CD8-positive, alpha-beta memory T cell (primary cell): ENCODE results near the gene ENDOG. TPM values are rescaled to one million over a fixed set of nuclear protein-coding genes. Genes with fewer than 3 reads are reported as not detected.
A peak's percentile ranks its signal among the peaks of the same experiment; 100 is the strongest.
"Not testable (repeated sequence)": the region's sequence is repeated elsewhere in the genome, so short reads cannot be mapped to it uniquely, and the experiment has no call there.

ENCODE experiments used
- CTCF ChIA-PET: fragments of 350-600 bp; sonication (Branson Sonifier 250); formaldehyde crosslinking; loops from one replicate; lab custom pipeline; 2021; ENCODE audit warnings: antibody characterized with exemption; lab: Charles Lee
- POLR2A ChIA-PET: fragments of 350-600 bp; sonication (Branson Sonifier 250); formaldehyde crosslinking; loops from one replicate; lab custom pipeline; 2021; ENCODE audit warnings: antibody characterized with exemption; lab: Charles Lee
- DNase-seq, 5 donors: peaks; one replicate each; pipeline versions ENCODE4 v3.0.0 to v3.0.0-alpha.2; 2020 to 2022; ENCODE audit warnings: mixed read lengths in 1 of 5
- H3K27ac ChIP-seq: one replicate; pipeline ENCODE4 v1.7.0; 2013; ENCODE audit warnings: low read depth, mild to moderate bottlenecking, low read length, moderate library complexity
- H3K27me3 ChIP-seq: 2 replicates; pipeline ENCODE4 v1.7.0; 2013; ENCODE audit warnings: low read length, mild to moderate bottlenecking; ENCODE audit not compliant: insufficient read depth, poor library complexity, severe bottlenecking
- H3K36me3 ChIP-seq: 2 replicates; pipeline ENCODE4 v1.7.0; 2013; ENCODE audit warnings: mild to moderate bottlenecking, low read length, moderate library complexity; ENCODE audit not compliant: insufficient read depth
- H3K4me1 ChIP-seq: 2 replicates; pipeline ENCODE4 v1.7.0; 2013; ENCODE audit warnings: mild to moderate bottlenecking, low read length, moderate library complexity; ENCODE audit not compliant: insufficient read depth
- H3K4me3 ChIP-seq: 2 replicates; pipeline ENCODE4 v1.7.0; 2013; ENCODE audit warnings: mild to moderate bottlenecking, low read length
- H3K9me3 ChIP-seq: 2 replicates; pipeline ENCODE4 v1.7.0; 2013; ENCODE audit warnings: mild to moderate bottlenecking, low read length
- H3K27ac Mint-ChIP-seq, 8 donors: one replicate each; pipeline ENCODE4 v1.8.0; 2020 to 2021; ENCODE audit warnings: mixed read lengths in 8 of 8, mild to moderate bottlenecking in 6 of 8, inconsistent platforms in 3 of 8, moderate library complexity in 3 of 8
- H3K27me3 Mint-ChIP-seq, 2 donors: one replicate each; pipeline ENCODE4 v1.8.0; 2020 to 2021; ENCODE audit warnings: mixed read lengths in 2 of 2, mild to moderate bottlenecking in 1 of 2, moderate library complexity in 1 of 2
- H3K36me3 Mint-ChIP-seq, 3 donors: one replicate each; pipeline ENCODE4 v1.8.0; 2020 to 2021; ENCODE audit warnings: mixed read lengths in 3 of 3, inconsistent platforms in 1 of 3, mild to moderate bottlenecking in 1 of 3
- H3K4me1 Mint-ChIP-seq, 3 donors: one replicate each; pipeline ENCODE4 v1.8.0; 2020 to 2021; ENCODE audit warnings: mixed read lengths in 3 of 3, inconsistent platforms in 1 of 3, mild to moderate bottlenecking in 1 of 3
- H3K4me3 Mint-ChIP-seq, 7 donors: one replicate each; pipeline ENCODE4 v1.8.0; 2020 to 2021; ENCODE audit warnings: mixed read lengths in 7 of 7, mild to moderate bottlenecking in 6 of 7, moderate library complexity in 4 of 7, inconsistent platforms in 2 of 7
- H3K9me3 Mint-ChIP-seq, 5 donors: one replicate each; pipeline ENCODE4 v1.8.0; 2020 to 2022; ENCODE audit warnings: mixed read lengths in 5 of 5, mild to moderate bottlenecking in 3 of 5, moderate library complexity in 2 of 5, inconsistent platforms in 1 of 5
- polyA plus RNA-seq: library from polyadenylated mRNA; unstranded; fragments of 300-500 nt; fragmentation: Illumina TruSeq; gene quantifications from one replicate; pipeline ENCODE4 v1.2.3, GENCODE V29; 2021
- total RNA-seq, 2 experiments: library from RNA; stranded (reverse); gene quantifications; one replicate each; pipeline ENCODE4 v1.2.3, GENCODE V29; 2021

ENDOG gene
- total and polyA plus RNA-seq, 3 experiments from 2014 or later: 22.3 to 29.6 (median 23.3) TPM

DNA sequence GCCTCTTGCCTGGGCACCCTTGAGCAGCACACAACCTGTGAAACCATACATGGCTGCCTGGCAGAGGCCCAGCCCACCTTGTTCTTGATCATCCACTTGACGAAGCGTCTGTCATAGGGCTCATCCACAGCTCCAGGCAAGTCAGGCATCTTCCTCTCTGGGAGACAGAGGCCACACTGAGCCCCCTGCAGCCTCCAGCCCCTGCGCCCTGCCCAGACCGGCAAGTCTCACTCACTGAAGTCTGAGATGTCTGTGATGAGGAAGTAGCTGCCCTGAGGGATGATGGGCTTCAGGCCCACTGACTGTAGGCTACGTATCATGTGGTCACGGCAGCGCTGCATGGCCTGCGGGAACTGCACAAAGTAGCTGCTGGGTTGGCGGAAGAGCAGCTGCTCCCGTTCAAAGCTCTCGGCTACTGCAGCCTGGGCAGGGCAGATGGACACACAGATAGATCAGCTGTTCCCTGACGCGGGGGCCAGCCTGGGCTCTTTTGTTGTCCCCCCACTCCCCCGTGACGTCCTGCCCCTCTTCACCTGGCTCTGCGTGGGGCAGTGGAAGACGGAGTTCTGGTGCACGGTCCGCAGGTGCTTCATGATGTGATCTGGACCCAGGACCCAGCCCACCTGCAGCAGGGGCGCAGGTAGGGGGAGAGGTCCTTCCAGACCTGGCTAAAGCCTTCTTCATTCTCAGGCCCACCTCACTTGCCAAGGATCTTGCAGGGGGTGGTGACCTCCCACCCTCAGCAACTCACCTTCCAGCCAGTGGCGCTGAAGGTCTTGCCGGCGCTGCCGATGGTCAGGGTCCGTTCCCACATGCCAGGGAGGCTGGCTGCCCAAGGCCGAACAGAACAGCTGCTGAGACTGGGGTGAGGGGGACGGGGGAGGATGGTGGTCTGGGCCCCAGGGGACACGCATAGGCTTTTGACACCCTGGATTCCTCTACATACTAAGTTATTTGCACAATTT, 17.2 kb downstream of the ENDOG start:
- Histone ChIP-seq H3K27me3 (no peaks in the 10 kb centered on the region), H3K36me3 (no peaks in the 10 kb centered on the region), H3K4me3 (no peak overlapping the region), H3K4me1 (no peaks in the 10 kb centered on the region), H3K9me3 (no peaks in the 10 kb centered on the region), H3K27ac (no peak overlapping the region)
- POLR2A ChIA-PET: no interaction called here
- no peaks in the 10 kb centered on the region for H3K4me1 Mint-ChIP-seq
- CTCF ChIA-PET: interaction anchor here (0.6 kb wide), 1 partner anchor 25 kb away, joined by 4 read pairs; no protein-coding TSS in a partner anchor
- peak overlapping the region in 1 of 7 donors; percentile 44 for H3K4me3 Mint-ChIP-seq
- H3K27me3 Mint-ChIP-seq: no peaks in the 10 kb centered on the region
- H3K9me3 Mint-ChIP-seq: no peaks in the 10 kb centered on the region
- no peak for DNase-seq
- no peak overlapping the region for H3K27ac Mint-ChIP-seq
- H3K36me3 Mint-ChIP-seq: peaks cover 0 to 31% (median 0%) of the 10 kb centered on the region in 3 donors

DNA sequence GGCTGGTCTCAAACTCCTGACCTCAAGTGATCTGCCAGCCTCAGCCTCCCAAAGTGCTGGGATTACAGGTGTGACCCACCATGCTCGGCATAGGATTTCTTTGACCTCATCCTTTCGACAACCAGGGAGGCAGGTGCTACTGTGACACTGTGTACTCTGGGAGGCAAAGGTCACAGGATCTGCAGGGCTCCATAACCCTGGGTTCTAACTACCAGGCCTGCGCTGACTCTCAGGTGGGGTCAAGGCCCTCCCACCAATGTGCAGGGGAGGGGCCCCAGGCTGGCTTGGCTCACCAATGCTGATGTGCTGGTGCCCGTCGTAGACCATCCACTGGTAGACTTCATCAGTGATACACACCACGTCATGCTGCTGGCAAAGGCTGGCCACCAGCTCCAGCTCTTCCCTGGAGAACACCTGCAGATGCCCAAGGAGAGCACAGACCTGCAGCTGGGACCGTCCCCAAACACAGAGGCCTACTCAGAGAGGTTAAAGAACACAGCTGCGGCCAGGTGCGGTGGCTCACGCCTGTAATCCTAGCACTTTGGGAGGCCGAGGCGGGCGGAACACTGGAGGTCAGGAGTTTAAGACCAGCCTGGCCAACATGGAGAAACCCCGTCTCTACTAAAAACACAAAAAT, 18.3 kb downstream of the ENDOG start:
- POLR2A ChIA-PET: no interaction called here
- H3K36me3 ChIP-seq: no peaks in the 10 kb centered on the region

DNA sequence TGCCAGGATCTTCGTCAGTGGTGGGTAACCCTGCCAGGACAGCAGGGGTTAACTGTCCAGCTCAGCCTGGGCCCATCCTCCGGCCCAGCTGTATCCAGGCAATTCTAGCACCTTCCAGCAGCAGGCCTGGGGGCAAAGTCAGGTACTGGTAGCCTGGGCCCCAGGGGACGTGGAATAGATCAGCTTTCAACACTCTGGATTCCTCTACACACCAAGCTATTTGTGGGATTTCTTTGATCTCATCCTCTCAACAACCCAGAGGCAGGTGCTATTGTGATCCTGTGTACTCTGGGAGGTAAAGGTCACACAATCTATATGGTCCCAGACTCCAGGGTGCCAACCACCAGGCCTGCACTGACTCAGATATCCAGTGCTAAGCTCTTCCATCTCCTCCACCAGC, 20.0 kb downstream of the ENDOG start:
- ChIA-PET POLR2A (no interaction called here), CTCF (interaction anchor here (2.4 kb wide), 1 partner anchor 20 kb away, joined by 10 read pairs; the partner anchor contains the start of gene ENDOG)
- H3K27me3 ChIP-seq: no peaks in the 10 kb centered on the region
- no peak overlapping the region for H3K4me3 ChIP-seq
- no peaks in the 10 kb centered on the region for H3K9me3 ChIP-seq
- no peaks in the 10 kb centered on the region for H3K27me3 Mint-ChIP-seq
- H3K27ac Mint-ChIP-seq: peak overlapping the region in 1 of 8 donors; percentile 20
- H3K9me3 Mint-ChIP-seq: no peaks in the 10 kb centered on the region
- DNase-seq: no peak
- H3K27ac ChIP-seq: no peak overlapping the region
- no peaks in the 10 kb centered on the region for H3K4me1 Mint-ChIP-seq
- H3K4me3 Mint-ChIP-seq: no peak overlapping the region
- H3K36me3 ChIP-seq: no peaks in the 10 kb centered on the region
- H3K36me3 Mint-ChIP-seq: peaks cover 0 to 41% (median 3%) of the 10 kb centered on the region in 3 donors
- no peaks in the 10 kb centered on the region for H3K4me1 ChIP-seq

More for the DNA sequence above, 18.3 kb downstream of the ENDOG start:
- Mint-ChIP-seq H3K4me3 (no peak overlapping the region), H3K36me3 (peaks cover 0 to 35% (median 2%) of the 10 kb centered on the region in 3 donors), H3K4me1 (no peaks in the 10 kb centered on the region), H3K27ac (peak overlapping the region in 1 of 8 donors; percentile 72), H3K9me3 (no peaks in the 10 kb centered on the region), H3K27me3 (no peaks in the 10 kb centered on the region)
- H3K4me3 ChIP-seq: no peak overlapping the region
- no peak overlapping the region for H3K27ac ChIP-seq
- no peaks in the 10 kb centered on the region for H3K9me3 ChIP-seq
- no peaks in the 10 kb centered on the region for H3K27me3 ChIP-seq
- CTCF ChIA-PET: interaction anchor here (0.6 to 2.4 kb wide), 2 partner anchors 18 to 26 kb away, joined by 4 to 10 read pairs; partner anchors contain the start of gene ENDOG
- no peak for DNase-seq
- H3K4me1 ChIP-seq: no peaks in the 10 kb centered on the region

DNA sequence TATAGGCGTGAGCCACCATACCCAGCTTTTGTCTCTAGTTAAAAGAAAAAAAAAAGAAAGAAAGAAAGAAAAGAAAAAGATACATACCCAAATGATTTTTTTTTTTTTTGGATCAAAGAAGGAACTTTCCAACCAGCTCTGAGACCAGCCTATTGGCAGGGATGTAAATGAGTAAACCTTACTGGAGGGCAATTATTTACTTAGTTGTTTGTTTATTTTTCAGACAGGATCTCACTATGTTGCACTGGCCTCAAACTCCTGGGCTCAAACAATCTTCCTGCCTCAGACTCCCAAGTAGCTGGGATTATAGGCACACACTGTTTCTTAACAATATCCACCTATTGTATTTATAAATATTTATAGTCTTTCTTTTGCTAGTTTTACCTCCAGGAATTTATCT, 22.2 kb downstream of the ENDOG start:
- Histone ChIP-seq H3K36me3 (no peaks in the 10 kb centered on the region), H3K27me3 (no peaks in the 10 kb centered on the region), H3K4me1 (no peaks in the 10 kb centered on the region), H3K9me3 (no peaks in the 10 kb centered on the region), H3K27ac (no peak overlapping the region), H3K4me3 (no peak overlapping the region)
- no peak for DNase-seq
- Mint-ChIP-seq H3K4me1 (no peaks in the 10 kb centered on the region), H3K9me3 (no peaks in the 10 kb centered on the region), H3K36me3 (peaks cover 0 to 37% (median 3%) of the 10 kb centered on the region in 3 donors), H3K27me3 (no peaks in the 10 kb centered on the region), H3K27ac (no peak overlapping the region), H3K4me3 (no peak overlapping the region)
- ChIA-PET CTCF (interaction anchor here (1.1 kb wide), 1 partner anchor 88 kb away, joined by 3 read pairs; no protein-coding TSS in a partner anchor), POLR2A (interaction anchor here (0.8 kb wide), 1 partner anchor 11 kb away, joined by 3 read pairs; the partner anchor contains the start of gene SPOUT1)

DNA sequence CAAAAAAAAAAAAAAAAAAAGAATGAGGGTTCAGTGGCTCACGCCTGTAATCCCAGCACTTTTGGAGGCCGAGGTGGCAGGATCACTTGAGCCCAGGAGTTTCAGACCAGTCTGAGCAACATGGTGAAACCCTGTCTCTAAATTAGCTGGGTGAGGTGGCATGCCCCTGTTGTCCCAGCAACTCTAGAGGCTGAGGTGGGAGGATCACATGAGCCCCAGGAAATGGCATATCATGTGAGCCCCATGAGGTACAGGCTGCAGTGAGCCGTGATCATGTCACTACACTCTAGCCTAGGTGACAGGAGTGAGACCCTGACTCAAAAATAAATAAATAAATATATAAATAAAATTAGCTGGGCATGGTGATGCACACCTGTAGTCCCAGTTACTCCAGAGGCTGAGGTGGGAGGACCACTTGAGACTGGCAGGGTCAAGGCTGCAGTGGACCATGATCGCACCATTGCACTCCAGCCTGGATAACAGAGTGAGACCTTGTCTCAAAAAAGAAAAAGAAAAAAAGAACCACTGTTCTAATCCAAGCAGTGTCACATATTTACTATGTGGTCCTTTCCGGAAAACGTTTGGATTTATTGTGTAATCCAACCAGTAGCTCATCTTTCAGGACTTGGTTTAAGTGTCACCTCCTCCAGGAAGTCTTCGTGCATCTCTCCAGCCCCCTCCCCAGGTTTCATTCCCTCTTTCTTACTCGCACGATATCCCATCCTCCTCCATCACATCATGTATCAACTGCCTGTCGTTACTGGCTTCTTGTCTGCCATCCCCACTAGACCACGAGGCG, 23.6 kb downstream of the ENDOG start:
- Histone ChIP-seq H3K27me3 (no peaks in the 10 kb centered on the region), H3K9me3 (no peaks in the 10 kb centered on the region), H3K4me3 (no peak overlapping the region), H3K36me3 (no peaks in the 10 kb centered on the region), H3K4me1 (no peaks in the 10 kb centered on the region), H3K27ac (no peak overlapping the region)
- DNase-seq: no peak
- Mint-ChIP-seq H3K4me3 (no peak overlapping the region), H3K27me3 (no peaks in the 10 kb centered on the region), H3K36me3 (peaks cover 0 to 35% (median 3%) of the 10 kb centered on the region in 3 donors), H3K4me1 (no peaks in the 10 kb centered on the region), H3K9me3 (no peaks in the 10 kb centered on the region), H3K27ac (no peak overlapping the region)
- ChIA-PET CTCF (interaction anchor here (1.5 kb wide), 1 partner anchor 23 kb away, joined by 4 read pairs; the partner anchor contains the start of gene ENDOG), POLR2A (interaction anchor here (0.5 kb wide), 1 partner anchor 11 kb away, joined by 5 read pairs; no protein-coding TSS in a partner anchor)

DNA sequence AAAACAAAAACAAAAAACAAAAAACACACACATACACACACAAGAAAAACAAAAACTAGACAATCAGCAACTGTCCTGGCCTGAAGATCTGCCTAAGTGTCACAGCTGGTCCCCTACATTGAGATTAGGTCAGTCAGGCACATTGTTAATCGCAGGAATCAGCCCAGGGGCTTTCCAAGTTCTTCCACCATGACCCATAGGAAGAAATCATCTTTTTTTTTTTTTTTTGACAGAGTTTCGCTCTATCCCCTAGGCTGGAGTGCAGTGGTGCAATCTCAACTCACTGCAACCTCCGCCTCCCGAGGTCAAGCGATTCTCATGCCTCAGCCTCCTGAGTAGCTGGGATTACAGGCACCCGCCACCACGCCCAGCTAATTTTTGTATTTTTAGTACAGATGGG, 24.9 kb downstream of the ENDOG start:
- H3K4me3 Mint-ChIP-seq, H3K4me1 ChIP-seq, DNase-seq, H3K9me3 Mint-ChIP-seq, H3K27me3 ChIP-seq, H3K27ac ChIP-seq, H3K36me3 ChIP-seq, H3K4me3 ChIP-seq, H3K27me3 Mint-ChIP-seq, CTCF ChIA-PET, H3K9me3 ChIP-seq, H3K4me1 Mint-ChIP-seq: not testable (repeated sequence)
- POLR2A ChIA-PET: interaction anchor here (0.7 kb wide), 1 partner anchor 41 kb away, joined by 3 read pairs; no protein-coding TSS in a partner anchor
- Mint-ChIP-seq H3K27ac (peak overlapping the region in 1 of 8 donors; percentile 29), H3K36me3 (peaks cover 5 to 34% (median 8%) of the 10 kb centered on the region in 3 donors)

DNA sequence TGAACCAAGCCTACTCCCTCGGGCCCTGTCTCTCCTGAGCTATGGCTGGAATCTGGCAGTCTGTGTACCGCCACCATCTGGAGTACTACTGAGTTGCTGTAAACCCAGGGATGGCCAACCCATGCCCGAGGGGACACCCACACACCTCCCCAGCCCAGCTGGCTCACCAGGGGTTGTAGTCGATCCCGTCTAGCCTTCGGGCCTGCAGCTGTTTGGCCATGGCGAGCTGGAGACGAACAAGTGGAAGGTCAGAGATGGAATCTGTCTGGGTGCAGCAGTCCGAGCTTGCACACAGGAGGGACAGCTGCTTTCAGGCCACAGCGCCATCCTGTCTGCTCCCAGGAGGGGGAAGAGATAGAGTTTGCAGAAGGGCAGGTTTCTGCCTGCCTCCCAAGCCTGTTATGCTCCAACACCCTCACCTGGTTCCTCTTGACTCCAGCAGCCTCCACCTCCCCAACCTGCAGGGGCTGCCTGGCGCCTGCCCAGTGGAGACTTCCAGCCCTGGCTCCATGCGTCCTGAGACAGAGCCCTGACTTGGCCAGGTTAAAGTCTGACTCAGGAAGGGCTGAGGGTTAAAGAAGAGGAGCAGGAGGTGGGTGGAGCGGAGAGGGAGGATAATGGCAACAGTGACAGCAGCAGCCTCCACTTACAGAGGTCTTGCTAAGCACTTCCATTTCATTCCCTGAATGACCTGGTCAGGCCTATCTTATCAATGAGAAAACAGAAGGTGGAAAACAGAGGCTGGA, 27.1 kb downstream of the ENDOG start:
- no peak overlapping the region for H3K4me3 Mint-ChIP-seq
- H3K27ac ChIP-seq: no peak overlapping the region
- H3K4me1 Mint-ChIP-seq: no peaks in the 10 kb centered on the region
- H3K36me3 ChIP-seq: no peaks in the 10 kb centered on the region
- no peak for DNase-seq
- no peaks in the 10 kb centered on the region for H3K27me3 ChIP-seq
- ChIA-PET CTCF (interaction anchor here (0.9 to 1.4 kb wide), 4 partner anchors 27 to 83 kb away, joined by 3 to 4 read pairs (median 3); partner anchors contain the start of gene ENDOG), POLR2A (interaction anchor here (0.6 kb wide), 1 partner anchor 239 kb away, joined by 3 read pairs; no protein-coding TSS in a partner anchor)
- no peaks in the 10 kb centered on the region for H3K9me3 ChIP-seq
- H3K27ac Mint-ChIP-seq: peak overlapping the region in 1 of 8 donors; percentile 80
- H3K4me1 ChIP-seq: no peaks in the 10 kb centered on the region
- H3K27me3 Mint-ChIP-seq: no peaks in the 10 kb centered on the region
- H3K9me3 Mint-ChIP-seq: peaks cover 0 to 9% (median 3%) of the 10 kb centered on the region in 5 donors
- H3K36me3 Mint-ChIP-seq: peaks cover 8 to 25% (median 14%) of the 10 kb centered on the region in 3 donors
- no peak overlapping the region for H3K4me3 ChIP-seq
